Activated CD4-positive, alpha-beta T cell treated with anti-CD3 and anti-CD28 coated beads, Interleukin-2, amount 10 ng/mL, durations not matched to agents 24 days and 14 days (primary cell): Measurements from ENCODE around the gene SLC18A3. TPM values are rescaled to one million over a fixed set of nuclear protein-coding genes. Genes with fewer than 3 reads are reported as not detected.

ENCODE experiments used
- DNase-seq: peaks from one replicate; pipeline ENCODE4 v3.0.0; 2022
- H3K27ac Mint-ChIP-seq: one replicate; pipeline ENCODE4 v1.8.0; 2022; ENCODE audit warnings: mild to moderate bottlenecking, mixed read lengths
- H3K27me3 Mint-ChIP-seq: one replicate; pipeline ENCODE4 v1.8.0; 2022; ENCODE audit warnings: mixed read lengths
- H3K36me3 Mint-ChIP-seq: one replicate; pipeline ENCODE4 v1.8.0; 2022; ENCODE audit warnings: low read depth, mild to moderate bottlenecking, mixed read lengths
- H3K4me1 Mint-ChIP-seq: one replicate; pipeline ENCODE4 v1.8.0; 2021; ENCODE audit warnings: mixed read lengths
- H3K4me3 Mint-ChIP-seq: one replicate; pipeline ENCODE4 v1.8.0; 2022; ENCODE audit warnings: mild to moderate bottlenecking, moderate library complexity, mixed read lengths
- H3K9me3 Mint-ChIP-seq: one replicate; pipeline ENCODE4 v1.8.0; 2021; ENCODE audit warnings: mixed read lengths
- intact Hi-C: fragments of 100-400 bp; cut with micrococcal nuclease; formaldehyde crosslinking; loops from one replicate; pipeline ENCODE4 v1.15.1; 2023
- total RNA-seq: library from RNA; stranded (reverse); gene quantifications from 2 replicates; pipeline ENCODE4 v1.2.3, GENCODE V29; 2022

The SLC18A3 gene
- total RNA-seq, 1 donor from 2014 or later: not detected

DNA sequence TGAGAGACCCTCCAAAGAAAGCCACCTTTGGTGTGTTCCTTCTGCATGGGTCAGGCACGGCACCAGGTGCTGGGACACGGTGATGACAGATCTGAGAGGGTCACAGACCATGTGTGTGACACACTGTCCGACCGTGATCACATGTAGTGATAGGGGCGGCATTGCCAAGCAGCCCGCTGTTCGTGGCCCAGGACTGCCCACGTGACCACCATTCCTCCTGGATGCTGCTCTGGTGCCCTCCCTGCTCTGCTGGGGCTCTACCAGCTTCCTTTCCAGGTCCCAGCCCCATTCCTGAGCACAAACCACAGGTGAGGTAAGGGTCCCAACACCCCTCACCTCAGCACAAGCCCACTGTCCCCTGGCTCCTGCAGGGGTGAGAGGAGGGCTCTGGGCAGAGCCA, 10.1 kb upstream of the SLC18A3 start:
- intact Hi-C loops: no loop called here
- DNase-seq: no peak

DNA sequence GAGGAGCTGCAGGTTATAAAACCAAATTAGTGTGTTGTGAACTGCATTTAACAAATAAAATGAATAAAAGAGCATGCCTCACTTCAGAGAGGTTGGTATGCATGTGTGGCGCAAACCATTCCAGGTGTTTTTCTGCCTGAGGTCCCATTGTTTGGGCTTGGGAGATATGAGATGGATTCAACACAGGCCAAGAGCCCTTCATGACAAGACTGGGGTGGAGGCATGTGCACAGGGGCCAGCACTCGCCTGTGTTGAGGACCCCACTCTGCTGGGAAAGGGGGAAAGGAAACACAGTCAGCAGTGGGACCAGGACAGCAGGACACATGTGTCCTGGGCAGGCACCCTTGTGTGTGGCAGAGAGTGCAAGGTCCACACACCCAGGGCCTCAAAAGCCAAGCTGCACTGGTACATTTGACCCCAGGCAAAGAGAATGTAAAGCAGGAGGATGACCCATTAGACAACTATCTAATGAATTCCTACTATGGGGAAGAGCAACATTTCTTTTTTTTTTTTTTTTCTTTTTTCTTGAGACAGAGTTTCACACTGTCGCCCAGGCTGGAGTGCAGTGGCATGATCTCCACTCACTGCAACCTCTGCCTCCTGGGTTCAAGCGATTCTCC, 9.2 kb upstream of the SLC18A3 start:
- Mint-ChIP-seq H3K36me3 (no peaks in the 10 kb centered on the region), H3K4me1 (no peaks in the 10 kb centered on the region), H3K27me3 (peaks cover 7% of the 10 kb centered on the region), H3K4me3 (no peak overlapping the region), H3K27ac (no peak overlapping the region), H3K9me3 (no peaks in the 10 kb centered on the region)
- intact Hi-C loops: no loop called here
- no peak for DNase-seq

More for the DNA sequence above, 10.1 kb upstream of the SLC18A3 start:
- no peaks in the 10 kb centered on the region for H3K36me3 Mint-ChIP-seq
- no peaks in the 10 kb centered on the region for H3K9me3 Mint-ChIP-seq
- H3K4me1 Mint-ChIP-seq: no peaks in the 10 kb centered on the region
- H3K27me3 Mint-ChIP-seq: peaks cover 4% of the 10 kb centered on the region
- no peak overlapping the region for H3K27ac Mint-ChIP-seq
- H3K4me3 Mint-ChIP-seq: no peak overlapping the region

DNA sequence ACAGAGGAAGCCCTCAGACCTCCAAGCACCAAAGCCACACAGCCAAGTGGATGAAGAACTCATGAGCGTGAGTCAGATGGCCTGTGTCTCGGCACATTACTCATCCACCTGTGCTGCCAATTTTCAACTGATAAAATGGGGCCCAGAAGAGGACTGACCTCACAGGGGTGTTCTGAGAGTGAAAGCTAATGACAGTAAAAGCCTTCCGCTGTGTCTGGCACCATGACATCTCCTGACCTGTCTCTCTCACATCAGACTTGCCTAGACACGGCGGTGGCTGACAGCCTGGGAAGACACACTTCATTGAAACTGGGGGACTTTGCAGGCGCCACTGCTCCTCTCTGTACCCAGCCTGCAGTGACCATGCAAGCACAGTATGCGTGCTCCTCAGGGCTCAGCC, 8.3 kb upstream of the SLC18A3 start:
- Mint-ChIP-seq H3K4me1 (no peaks in the 10 kb centered on the region), H3K36me3 (no peaks in the 10 kb centered on the region), H3K9me3 (no peaks in the 10 kb centered on the region), H3K4me3 (no peak overlapping the region), H3K27ac (no peak overlapping the region), H3K27me3 (peaks cover 7% of the 10 kb centered on the region)
- DNase-seq: no peak
- intact Hi-C loops: no loop called here

DNA sequence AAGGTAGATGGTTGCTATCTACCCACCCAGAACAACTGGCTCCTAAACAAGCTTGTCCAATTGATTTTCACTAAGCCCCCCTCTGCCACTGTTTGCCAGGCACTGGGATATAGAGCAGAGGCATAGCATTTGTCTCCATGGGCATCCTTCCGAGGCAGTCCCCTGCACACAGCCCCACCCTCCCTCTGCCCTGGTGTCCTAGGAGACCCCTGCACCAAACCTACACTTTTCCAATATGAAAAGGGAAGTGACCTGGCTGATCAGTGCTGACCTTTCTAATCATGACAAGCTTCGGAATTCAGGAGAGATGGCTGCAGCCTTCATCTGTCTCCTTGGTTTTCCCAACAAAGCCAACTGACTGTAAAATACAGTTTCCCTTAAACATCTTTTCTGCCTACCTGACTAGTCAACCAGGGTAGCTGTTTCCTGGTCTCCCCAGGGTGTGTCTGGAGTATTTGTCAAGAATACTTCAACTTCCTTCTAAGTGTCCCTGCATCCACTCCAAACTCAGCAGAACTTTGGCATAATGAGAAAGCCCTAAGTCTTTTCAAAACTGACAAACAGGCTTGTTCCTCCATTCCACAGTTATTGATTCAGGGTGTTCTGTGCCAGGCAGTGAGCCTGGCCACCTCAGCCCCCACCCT, 7.6 kb upstream of the SLC18A3 start:
- no peaks in the 10 kb centered on the region for H3K36me3 Mint-ChIP-seq
- intact Hi-C loops: no loop called here
- H3K27ac Mint-ChIP-seq: no peak overlapping the region
- H3K4me3 Mint-ChIP-seq: no peak overlapping the region
- peaks cover 3% of the 10 kb centered on the region for H3K4me1 Mint-ChIP-seq
- H3K27me3 Mint-ChIP-seq: peaks cover 12% of the 10 kb centered on the region
- no peak for DNase-seq
- no peaks in the 10 kb centered on the region for H3K9me3 Mint-ChIP-seq

DNA sequence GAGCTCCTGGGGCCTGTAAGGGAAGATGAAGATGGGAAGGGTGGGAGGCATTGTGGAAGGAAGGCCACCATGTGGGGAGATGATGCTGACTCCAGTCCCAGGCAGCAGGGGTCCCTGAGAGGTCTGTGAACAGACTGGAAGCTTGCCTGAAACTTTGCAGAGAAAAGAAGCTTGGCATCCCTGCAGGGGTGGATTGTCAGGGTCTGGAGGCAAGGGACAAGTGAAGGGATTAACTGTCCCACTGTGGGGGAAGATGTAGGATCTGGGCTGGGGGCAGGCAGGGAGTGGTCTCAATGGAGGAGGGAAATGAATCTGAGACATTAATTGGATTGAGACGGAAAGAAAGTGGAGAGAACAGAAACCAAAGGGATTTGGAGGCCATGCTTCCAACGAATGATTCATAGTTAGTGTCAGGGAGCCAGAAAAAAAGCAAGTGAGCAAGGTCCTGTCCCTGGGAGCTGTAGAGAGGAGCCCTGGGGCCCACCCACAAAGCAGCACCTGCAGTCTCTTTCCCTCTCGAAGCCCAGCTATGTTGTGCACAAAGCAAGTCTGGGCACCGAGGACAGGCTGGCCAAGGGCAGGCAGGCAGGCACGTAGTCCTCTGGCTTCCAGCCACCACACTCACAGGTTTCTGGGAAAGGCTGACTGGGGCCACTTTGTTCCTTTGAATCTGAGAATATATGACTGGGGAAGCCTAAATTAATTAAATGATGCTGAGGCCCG, 4.7 kb upstream of the SLC18A3 start:
- Mint-ChIP-seq H3K36me3 (no peaks in the 10 kb centered on the region), H3K27me3 (peaks cover 29% of the 10 kb centered on the region), H3K4me1 (peaks cover 3% of the 10 kb centered on the region), H3K27ac (no peak overlapping the region), H3K4me3 (no peak overlapping the region), H3K9me3 (no peaks in the 10 kb centered on the region)
- no peak for DNase-seq
- intact Hi-C loops: loop anchor here (5.0 kb wide), 1 partner anchor 208 kb away; the partner anchor contains the start of gene DRGX

DNA sequence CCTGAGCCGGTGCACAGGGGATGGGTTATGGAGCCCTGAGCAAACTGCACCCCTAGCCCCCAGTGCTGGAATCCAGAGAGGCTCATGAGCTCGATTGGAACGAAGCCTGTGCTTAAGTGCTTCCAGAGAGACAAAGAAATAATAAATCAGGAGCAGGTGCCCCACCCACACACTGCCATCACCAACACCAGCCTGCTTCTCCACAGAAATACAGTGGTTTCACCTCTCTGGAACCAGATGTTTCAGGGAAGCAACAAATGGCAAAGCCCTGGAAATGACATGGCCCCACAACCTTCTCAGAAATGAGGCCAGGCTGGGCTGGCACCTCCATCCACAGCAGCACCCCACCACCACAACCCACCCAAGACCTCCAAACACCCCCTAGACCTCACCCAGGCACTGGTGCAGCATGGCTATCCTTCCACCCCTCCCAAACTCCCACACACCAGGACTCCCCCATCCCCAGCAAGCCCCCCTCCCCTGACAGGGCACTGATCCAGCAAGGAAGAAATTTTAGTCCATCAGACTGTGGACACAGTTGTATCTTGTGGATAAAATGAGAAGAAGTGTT, 4.1 kb upstream of the SLC18A3 start:
- Mint-ChIP-seq H3K9me3 (no peaks in the 10 kb centered on the region), H3K4me1 (peaks cover 3% of the 10 kb centered on the region), H3K27ac (no peak overlapping the region), H3K27me3 (peaks cover 31% of the 10 kb centered on the region), H3K36me3 (no peaks in the 10 kb centered on the region), H3K4me3 (no peak overlapping the region)
- intact Hi-C loops: loop anchor here (2.0 to 5.0 kb wide), 2 partner anchors 157 to 209 kb away; partner anchors contain the start of genes DRGX and OGDHL
- DNase-seq: no peak

DNA sequence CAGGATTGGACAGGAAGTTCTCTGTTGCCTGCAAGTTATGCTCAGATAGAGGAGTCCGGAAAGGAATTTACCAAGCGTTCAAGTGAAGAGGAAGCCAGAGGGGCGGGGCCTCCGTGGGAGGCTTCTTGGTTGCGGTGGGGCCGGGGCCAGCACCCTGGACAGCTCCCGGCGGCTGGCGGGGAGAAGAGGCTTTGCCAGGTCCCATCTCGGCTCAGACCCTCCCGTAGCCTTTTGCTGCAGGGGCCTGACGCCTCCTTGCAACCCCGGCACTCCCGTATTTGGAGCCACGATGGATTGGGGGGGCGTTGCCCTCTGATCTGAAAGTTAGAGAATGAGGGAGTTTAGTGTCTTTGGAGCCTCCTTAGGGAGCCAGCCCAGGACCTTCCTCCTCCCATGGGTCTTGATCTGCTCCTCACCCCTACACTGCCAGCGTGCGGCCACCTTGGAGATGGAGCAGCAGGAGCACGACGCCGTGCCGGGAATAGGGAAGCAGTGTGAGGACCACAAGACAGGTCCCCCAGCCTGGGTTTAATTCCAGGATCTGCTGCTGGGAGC, 3.1 kb upstream of the SLC18A3 start:
- peak; percentile 95 for DNase-seq
- H3K27ac Mint-ChIP-seq: no peak overlapping the region
- intact Hi-C loops: loop anchor here (2.0 to 5.0 kb wide), 2 partner anchors 156 to 210 kb away; partner anchors contain the start of genes DRGX and OGDHL
- H3K4me1 Mint-ChIP-seq: peaks cover 3% of the 10 kb centered on the region
- H3K9me3 Mint-ChIP-seq: peaks cover 2% of the 10 kb centered on the region
- H3K27me3 Mint-ChIP-seq: peaks cover 42% of the 10 kb centered on the region
- no peak overlapping the region for H3K4me3 Mint-ChIP-seq
- H3K36me3 Mint-ChIP-seq: no peaks in the 10 kb centered on the region

DNA sequence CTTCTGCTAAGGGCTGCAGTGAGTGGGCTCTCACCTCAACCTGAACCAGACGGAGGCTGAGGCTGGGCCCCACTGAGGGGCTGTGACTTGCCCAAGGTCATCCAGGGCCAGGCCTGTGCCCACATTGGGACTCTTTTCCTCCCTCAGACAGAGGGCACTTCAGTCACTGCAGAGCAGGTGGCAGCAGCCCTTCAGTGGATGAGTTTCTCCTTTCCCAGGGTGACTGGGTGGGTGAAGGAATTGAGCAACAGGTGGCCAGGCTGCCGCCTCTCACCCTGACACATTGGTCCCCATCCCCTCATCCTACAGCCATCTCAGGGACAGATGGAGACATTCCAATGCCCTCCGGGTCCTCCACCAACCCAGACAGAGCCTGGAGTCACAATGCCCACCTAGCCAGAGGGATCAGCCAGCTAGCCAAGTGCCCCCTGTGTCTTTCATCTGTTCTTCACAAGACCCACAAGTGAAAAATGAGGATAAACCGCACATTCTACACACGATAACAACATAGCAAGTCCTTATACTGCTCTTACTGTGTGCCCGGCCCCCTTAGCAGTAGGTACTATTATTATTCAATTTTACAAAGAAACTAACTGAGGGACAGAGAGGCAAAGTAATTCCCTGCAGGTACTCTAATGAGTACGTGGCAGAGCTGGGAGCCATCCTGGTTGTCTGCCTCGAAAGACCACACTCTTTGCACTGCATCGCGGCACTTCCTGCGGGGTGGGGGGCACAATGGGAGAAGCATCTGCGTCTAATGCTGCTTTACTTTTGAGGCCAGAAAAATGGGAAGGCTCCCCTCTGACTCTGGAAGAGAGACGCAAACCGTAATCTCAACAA, 1.7 kb upstream of the SLC18A3 start:
- Mint-ChIP-seq H3K4me3 (no peak overlapping the region), H3K27ac (no peak overlapping the region), H3K4me1 (peaks cover 4% of the 10 kb centered on the region), H3K27me3 (peaks cover 53% of the 10 kb centered on the region), H3K36me3 (peaks cover 3% of the 10 kb centered on the region), H3K9me3 (peaks cover 7% of the 10 kb centered on the region)
- intact Hi-C loops: loop anchor here (5.0 kb wide), 1 partner anchor 211 kb away; the partner anchor contains the start of gene DRGX
- no peak for DNase-seq

DNA sequence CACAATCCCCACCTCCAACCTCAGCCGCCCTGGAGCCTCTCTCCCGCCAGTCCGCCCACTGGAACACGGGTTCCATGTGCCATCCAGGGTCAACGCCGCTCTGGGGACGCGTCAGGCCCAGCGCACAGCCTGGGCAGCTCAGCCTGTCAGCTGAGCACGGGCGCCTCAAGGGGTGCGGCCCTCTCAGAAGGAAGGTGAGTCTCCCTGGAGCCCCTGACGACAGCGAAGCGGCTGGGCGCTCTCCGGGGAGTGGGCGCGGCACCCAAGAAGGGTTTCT, 1.2 kb upstream of the SLC18A3 start:
- H3K36me3 Mint-ChIP-seq: peaks cover 3% of the 10 kb centered on the region
- H3K9me3 Mint-ChIP-seq: peaks cover 7% of the 10 kb centered on the region
- intact Hi-C loops: loop anchor here (5.0 kb wide), 1 partner anchor 212 kb away; the partner anchor contains the start of gene DRGX
- DNase-seq: no peak
- H3K27ac Mint-ChIP-seq: no peak overlapping the region
- H3K27me3 Mint-ChIP-seq: peaks cover 58% of the 10 kb centered on the region
- H3K4me3 Mint-ChIP-seq: no peak overlapping the region
- H3K4me1 Mint-ChIP-seq: peaks cover 4% of the 10 kb centered on the region

DNA sequence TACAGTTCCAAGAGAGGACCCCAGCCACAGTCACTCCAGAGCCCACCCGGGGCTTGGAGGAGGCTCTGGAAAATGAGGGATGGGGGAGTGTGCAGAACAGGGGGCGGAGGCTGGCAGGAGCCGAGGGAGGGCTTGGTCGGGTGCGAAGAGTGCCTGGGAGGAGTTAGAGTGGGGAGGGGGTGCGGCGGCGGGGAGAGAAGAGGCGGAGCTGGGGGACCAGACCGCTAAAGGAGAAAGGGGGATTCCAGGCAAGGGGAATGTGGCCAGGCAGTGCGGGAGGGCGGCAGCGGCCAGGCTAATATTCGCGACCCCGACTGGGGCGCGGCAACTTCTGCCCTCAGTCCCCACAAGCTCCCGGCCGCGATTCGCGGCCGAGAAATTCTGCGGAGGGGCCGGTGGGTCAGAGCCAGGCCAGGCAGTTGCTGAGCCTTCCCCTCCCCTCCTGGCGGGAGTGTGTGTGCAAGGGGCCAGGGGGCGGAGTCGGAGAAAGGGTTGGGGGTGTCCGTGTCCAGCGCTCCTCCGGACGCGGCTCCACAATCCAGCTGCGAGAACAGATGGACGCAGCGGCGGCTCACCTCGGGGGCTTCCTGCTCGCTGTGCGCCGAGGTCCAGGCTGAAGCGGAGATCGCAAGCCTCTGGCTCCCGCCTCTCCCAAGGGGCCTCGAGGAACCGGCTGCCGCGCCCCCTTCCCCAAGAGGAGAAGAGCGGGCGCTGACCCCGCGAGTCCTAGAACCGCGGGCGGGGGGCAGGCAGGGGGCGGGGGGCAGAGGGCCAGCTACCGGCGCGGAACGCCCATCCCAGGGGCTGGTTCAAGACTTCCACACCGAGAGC, 612 bp upstream of the SLC18A3 start:
- Mint-ChIP-seq H3K4me1 (peaks cover 4% of the 10 kb centered on the region), H3K9me3 (peaks cover 7% of the 10 kb centered on the region), H3K4me3 (no peak overlapping the region), H3K36me3 (peaks cover 3% of the 10 kb centered on the region), H3K27me3 (peaks cover 59% of the 10 kb centered on the region), H3K27ac (no peak overlapping the region)
- no peak for DNase-seq
- intact Hi-C loops: loop anchor here (5.0 to 10.0 kb wide), 2 partner anchors 212 to 1385 kb away; partner anchors contain the start of gene DRGX

DNA sequence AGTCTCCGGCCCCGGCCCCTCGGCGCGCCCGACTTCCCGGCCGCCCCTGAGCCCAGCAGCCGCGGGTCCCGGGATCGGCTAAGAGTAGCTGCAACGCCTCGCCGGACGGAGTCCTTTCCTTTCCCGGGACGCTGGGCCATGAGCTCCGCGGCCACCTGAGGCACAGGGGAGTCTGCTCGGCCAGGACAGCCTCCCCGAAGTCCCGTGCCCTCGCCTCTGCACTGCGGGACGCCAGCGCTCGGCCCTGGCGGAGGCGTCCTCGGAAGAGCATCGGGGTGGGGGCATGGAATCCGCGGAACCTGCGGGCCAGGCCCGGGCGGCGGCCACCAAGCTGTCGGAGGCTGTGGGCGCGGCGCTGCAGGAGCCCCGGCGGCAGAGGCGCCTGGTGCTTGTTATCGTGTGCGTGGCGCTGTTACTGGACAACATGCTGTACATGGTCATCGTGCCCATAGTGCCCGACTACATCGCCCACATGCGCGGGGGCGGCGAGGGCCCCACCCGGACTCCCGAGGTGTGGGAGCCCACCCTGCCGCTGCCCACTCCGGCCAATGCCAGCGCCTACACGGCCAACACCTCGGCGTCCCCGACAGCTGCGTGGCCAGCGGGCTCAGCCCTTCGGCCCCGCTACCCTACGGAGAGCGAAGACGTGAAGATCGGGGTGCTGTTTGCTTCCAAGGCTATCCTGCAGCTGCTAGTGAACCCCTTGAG, 502 bp downstream of the SLC18A3 start:
- peaks cover 3% of the 10 kb centered on the region for H3K36me3 Mint-ChIP-seq
- peaks cover 63% of the 10 kb centered on the region for H3K27me3 Mint-ChIP-seq
- peaks cover 4% of the 10 kb centered on the region for H3K4me1 Mint-ChIP-seq
- intact Hi-C loops: loop anchor here (10.0 kb wide), 1 partner anchor 1384 kb away; no protein-coding TSS in a partner anchor
- DNase-seq: no peak
- no peak overlapping the region for H3K27ac Mint-ChIP-seq
- peaks cover 7% of the 10 kb centered on the region for H3K9me3 Mint-ChIP-seq
- no peak overlapping the region for H3K4me3 Mint-ChIP-seq
